Measurements from ENCODE around the gene MTHFSD. TPM values are rescaled to one million over a fixed set of nuclear protein-coding genes. Genes with fewer than 3 reads are reported as not detected.

Gene MTHFSD
- total and polyA plus RNA-seq, 2 donors (not counting 3 experiments of a cell fraction or from before 2014, with no cell fraction given): 16.7 to 21.1 TPM

DNA sequence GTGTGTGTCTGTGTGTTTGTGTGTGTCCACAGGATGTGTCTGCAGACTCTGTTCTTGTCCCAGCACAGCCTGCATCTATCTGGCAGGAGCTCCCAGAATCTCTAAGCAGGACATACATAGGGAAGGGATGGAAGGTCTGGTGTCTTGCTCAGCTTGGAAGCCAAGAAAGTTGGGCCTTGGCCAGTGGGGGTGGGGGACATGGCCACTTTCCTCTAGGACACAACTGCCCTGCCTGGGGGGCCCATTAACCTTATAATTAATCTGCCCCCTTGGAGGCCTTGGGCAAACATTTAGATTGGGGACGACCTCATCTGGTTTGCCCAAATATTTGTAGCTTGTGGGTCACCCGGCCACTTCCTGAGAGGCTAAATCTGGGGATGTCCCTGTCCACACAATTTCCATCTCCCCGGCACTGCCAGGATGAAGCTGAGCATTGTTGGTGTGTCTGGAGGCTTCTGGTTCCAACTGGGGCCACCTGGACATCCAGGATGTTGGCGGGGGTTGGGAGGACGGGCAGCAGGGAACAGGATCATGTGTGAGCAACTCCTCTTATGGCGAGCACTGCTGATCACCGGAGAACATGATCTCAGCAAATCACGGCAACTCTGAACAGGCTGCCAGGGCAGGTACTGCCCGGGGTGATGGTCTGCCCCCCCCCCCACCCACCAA lies 61.9 kb downstream of the MTHFSD start:
- Histone ChIP-seq H3K27me3 (ENCODE audit: control insufficient read depth in 2 of 2, insufficient read depth in 2 of 2, low read length in 2 of 2) (peaks cover 79 to 80% of the 10 kb centered on the region in 2 experiments), H3K9ac (replicated peaks; ENCODE audit: extremely low read depth, insufficient read depth, low read length) (no peak overlapping the region), H3K4me1 (ENCODE audit: control insufficient read depth, extremely low read depth, insufficient read depth, low read length) (no peaks in the 10 kb centered on the region), H4K20me1 (replicated peaks; ENCODE audit: control insufficient read depth, extremely low read depth, insufficient read depth, low read length) (no peaks in the 10 kb centered on the region), H3K36me3 (ENCODE audit: control insufficient read depth in 2 of 2, extremely low read depth in 1 of 2, insufficient read depth in 2 of 2, low read length in 2 of 2) (no peaks in the 10 kb centered on the region), H3K79me2 (ENCODE audit: control insufficient read depth, insufficient read depth, low read length) (no peaks in the 10 kb centered on the region), H2AFZ (ENCODE audit: low read depth, low read length) (no peak overlapping the region), H3K4me2 (ENCODE audit: insufficient read depth, low read length) (no peak overlapping the region), H3K4me3 (replicated peaks in 1 of 3; ENCODE audit: insufficient read depth in 1 of 3, low read depth in 1 of 3, low read length in 3 of 3) (no peak overlapping the region), H3K9me1 (replicated peaks; ENCODE audit: control insufficient read depth, extremely low read depth, insufficient read depth, low read length) (no peaks in the 10 kb centered on the region), H3K9me3 (replicated peaks; ENCODE audit: control insufficient read depth, insufficient read depth, low read length) (no peaks in the 10 kb centered on the region), H3K27ac (ENCODE audit: insufficient read depth, low read depth, low read length) (no peak overlapping the region)
- ChIA-PET CTCF (interaction anchor here (0.6 to 1.7 kb wide), 2 partner anchors 138 to 240 kb away, joined by 4 to 7 read pairs; no protein-coding TSS in a partner anchor), POLR2A (no interaction called here)
- intact Hi-C loops (cut with micrococcal nuclease): no loop called here
- DNase-seq (ENCODE audit: low read depth, low spot score): no peak
- TF ChIP-seq MYC (IDR thresholded peaks at IDR 0.05; ENCODE audit: low read depth, low read length) (no peak), POLR2AphosphoS5 (IDR thresholded peaks at IDR 0.05; ENCODE audit: insufficient read depth, low read depth, low read length) (no peak)
- dilution Hi-C loops (cut with MboI; ENCODE audit: extremely low pct_ligation_motif_present, low sequenced_read_pairs): no loop called here
- FAIRE-seq: no peak
- no TSS peak for BruUV-seq (replicated peaks)

DNA sequence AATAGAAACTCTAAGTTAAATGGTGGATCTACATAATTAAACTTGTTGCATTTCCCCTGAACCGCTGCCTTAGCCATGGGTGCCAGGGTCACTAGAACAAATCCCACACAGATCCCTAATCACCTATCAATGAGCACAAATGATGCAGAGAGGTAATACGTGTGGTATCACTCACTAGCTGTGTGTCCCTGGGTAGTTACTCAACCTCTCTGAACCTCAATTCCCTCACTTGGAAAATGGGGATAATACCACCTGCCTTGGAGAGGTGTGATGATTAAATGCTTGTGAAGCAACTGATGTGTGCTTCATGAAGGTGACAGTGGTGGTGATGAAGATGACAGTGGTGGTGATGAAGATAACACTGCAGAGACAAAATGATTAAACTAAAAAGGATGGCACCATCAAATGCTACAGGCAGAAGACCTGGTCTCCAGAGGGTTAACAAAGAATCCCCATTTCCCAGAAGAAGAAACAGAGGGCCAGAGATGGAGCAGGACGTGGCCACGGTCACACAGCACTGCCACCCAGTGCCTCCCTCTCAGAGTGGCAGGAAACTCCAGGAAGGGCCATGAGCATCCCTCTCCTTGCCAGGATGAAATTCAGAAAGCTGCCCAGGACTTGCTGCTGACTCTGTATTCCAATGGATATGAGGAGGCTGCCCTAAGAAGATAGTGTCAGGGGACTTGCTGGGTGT lies 62.6 kb downstream of the MTHFSD start:
- no peaks in the 10 kb centered on the region for H3K9me3 ChIP-seq (replicated peaks; ENCODE audit: control insufficient read depth, insufficient read depth, low read length)
- no peaks in the 10 kb centered on the region for H4K20me1 ChIP-seq (replicated peaks; ENCODE audit: control insufficient read depth, extremely low read depth, insufficient read depth, low read length)
- H3K27ac ChIP-seq (ENCODE audit: insufficient read depth, low read depth, low read length): no peak overlapping the region
- no peaks in the 10 kb centered on the region for H3K36me3 ChIP-seq (ENCODE audit: control insufficient read depth in 2 of 2, extremely low read depth in 1 of 2, insufficient read depth in 2 of 2, low read length in 2 of 2)
- H3K79me2 ChIP-seq (ENCODE audit: control insufficient read depth, insufficient read depth, low read length): no peaks in the 10 kb centered on the region
- no TSS peak for BruUV-seq (replicated peaks)
- H3K4me2 ChIP-seq (ENCODE audit: insufficient read depth, low read length): no peak overlapping the region
- no peak overlapping the region for H2AFZ ChIP-seq (ENCODE audit: low read depth, low read length)
- ChIA-PET CTCF (interaction anchor here (1.7 kb wide), 1 partner anchor 240 kb away, joined by 7 read pairs; no protein-coding TSS in a partner anchor), POLR2A (no interaction called here)
- H3K9ac ChIP-seq (replicated peaks; ENCODE audit: extremely low read depth, insufficient read depth, low read length): no peak overlapping the region
- H3K27me3 ChIP-seq (ENCODE audit: control insufficient read depth in 2 of 2, insufficient read depth in 2 of 2, low read length in 2 of 2): peaks cover 75 to 76% of the 10 kb centered on the region in 2 experiments
- H3K4me3 ChIP-seq (replicated peaks in 1 of 3; ENCODE audit: insufficient read depth in 1 of 3, low read depth in 1 of 3, low read length in 3 of 3): no peak overlapping the region
- no peaks in the 10 kb centered on the region for H3K4me1 ChIP-seq (ENCODE audit: control insufficient read depth, extremely low read depth, insufficient read depth, low read length)
- intact Hi-C loops (cut with micrococcal nuclease) (no loop called here), dilution Hi-C loops (cut with MboI; ENCODE audit: extremely low pct_ligation_motif_present, low sequenced_read_pairs) (no loop called here)
- TF ChIP-seq, protein P1, sequence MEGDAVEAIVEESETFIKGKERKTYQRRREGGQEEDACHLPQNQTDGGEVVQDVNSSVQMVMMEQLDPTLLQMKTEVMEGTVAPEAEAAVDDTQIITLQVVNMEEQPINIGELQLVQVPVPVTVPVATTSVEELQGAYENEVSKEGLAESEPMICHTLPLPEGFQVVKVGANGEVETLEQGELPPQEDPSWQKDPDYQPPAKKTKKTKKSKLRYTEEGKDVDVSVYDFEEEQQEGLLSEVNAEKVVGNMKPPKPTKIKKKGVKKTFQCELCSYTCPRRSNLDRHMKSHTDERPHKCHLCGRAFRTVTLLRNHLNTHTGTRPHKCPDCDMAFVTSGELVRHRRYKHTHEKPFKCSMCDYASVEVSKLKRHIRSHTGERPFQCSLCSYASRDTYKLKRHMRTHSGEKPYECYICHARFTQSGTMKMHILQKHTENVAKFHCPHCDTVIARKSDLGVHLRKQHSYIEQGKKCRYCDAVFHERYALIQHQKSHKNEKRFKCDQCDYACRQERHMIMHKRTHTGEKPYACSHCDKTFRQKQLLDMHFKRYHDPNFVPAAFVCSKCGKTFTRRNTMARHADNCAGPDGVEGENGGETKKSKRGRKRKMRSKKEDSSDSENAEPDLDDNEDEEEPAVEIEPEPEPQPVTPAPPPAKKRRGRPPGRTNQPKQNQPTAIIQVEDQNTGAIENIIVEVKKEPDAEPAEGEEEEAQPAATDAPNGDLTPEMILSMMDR (IDR thresholded peaks at IDR 0.05; ENCODE audit: extremely low read depth in 1 of 2, insufficient read depth in 1 of 2, low read depth in 1 of 2, low read length in 2 of 2): no peak
- no peak for TF ChIP-seq MYC (IDR thresholded peaks at IDR 0.05; ENCODE audit: low read depth, low read length)
- TF ChIP-seq, protein P2, sequence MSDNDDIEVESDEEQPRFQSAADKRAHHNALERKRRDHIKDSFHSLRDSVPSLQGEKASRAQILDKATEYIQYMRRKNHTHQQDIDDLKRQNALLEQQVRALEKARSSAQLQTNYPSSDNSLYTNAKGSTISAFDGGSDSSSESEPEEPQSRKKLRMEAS (IDR thresholded peaks at IDR 0.05; ENCODE audit: insufficient read depth, insufficient read length): no peak
- FAIRE-seq (no peak), DNase-seq (ENCODE audit: low read depth, low spot score) (no peak)
- H3K9me1 ChIP-seq (replicated peaks; ENCODE audit: control insufficient read depth, extremely low read depth, insufficient read depth, low read length): no peaks in the 10 kb centered on the region
